ENCODE results near the gene DTD1. TPM values are rescaled to one million over a fixed set of nuclear protein-coding genes. Genes with fewer than 3 reads are reported as not detected.

The DTD1 gene
- total RNA-seq, 6 donors from 2014 or later: 19.9 to 31.2 (median 24.8) TPM

- Histone ChIP-seq H3K4me1 (no peaks in the 10 kb centered on the region), H3K9me3 (no peaks in the 10 kb centered on the region), H3K4me3 (no peak overlapping the region), H3K27ac (no peak overlapping the region), H3K36me3 (peaks cover 0 to 4% (median 0%) of the 10 kb centered on the region in 4 donors), H3K27me3 (no peaks in the 10 kb centered on the region)
- ATAC-seq (ENCODE audit: low FRiP score in 2 of 2): peak in 1 of 2 donors; percentile 32
- TF ChIP-seq POLR2A (IDR thresholded peaks at IDR 0.05) (no peak), CTCF (IDR thresholded peaks at IDR 0.05) (peak in 4 of 6 experiments; percentile 21 to 48 (median 34))
- 83 to 85% methylated on average over 11 of the region's 11 CpGs for WGBS, 2 donors
- peak in 1 of 2 donors; percentile 82 for DNase-seq
These were observed 40.6 kb downstream of the DTD1 start for GRCh38 chr20:18628330-18628920.

- H3K9me3 ChIP-seq: no peaks in the 10 kb centered on the region
- H3K4me1 ChIP-seq: no peaks in the 10 kb centered on the region
- H3K27ac ChIP-seq: no peak overlapping the region
- H3K36me3 ChIP-seq: peaks cover 0 to 4% (median 0%) of the 10 kb centered on the region in 4 donors
- no peaks in the 10 kb centered on the region for H3K27me3 ChIP-seq
- 33 to 34% methylated on average over 7 of the region's 7 CpGs for WGBS, 2 donors
- no peak overlapping the region for H3K4me3 ChIP-seq
- peak; percentile 72 to 91 for ATAC-seq (ENCODE audit: low FRiP score in 2 of 2)
- DNase-seq: peak in 1 of 2 donors; percentile 48
- TF ChIP-seq EP300 (IDR thresholded peaks at IDR 0.05): no peak
- no peak for TF ChIP-seq POLR2A (IDR thresholded peaks at IDR 0.05)
- peak; percentile 47 to 69 (median 66) for TF ChIP-seq CTCF (IDR thresholded peaks at IDR 0.05)
These were observed 44.4 kb downstream of the DTD1 start for GRCh38 chr20:18632196-18632789.

- Histone ChIP-seq H3K4me1 (no peaks in the 10 kb centered on the region), H3K27me3 (no peaks in the 10 kb centered on the region), H3K9me3 (no peaks in the 10 kb centered on the region), H3K27ac (no peak overlapping the region), H3K4me3 (no peak overlapping the region), H3K36me3 (peaks cover 0 to 2% (median 0%) of the 10 kb centered on the region in 4 donors)
- peak in 1 of 2 donors; percentile 32 for ATAC-seq (ENCODE audit: low FRiP score in 2 of 2)
- no peak for DNase-seq
- WGBS, 2 donors: 97 to 100% methylated on average over 2 of the region's 2 CpGs
- TF ChIP-seq CTCF (IDR thresholded peaks at IDR 0.05) (no peak), POLR2AphosphoS5 (IDR thresholded peaks at IDR 0.05) (no peak), POLR2A (IDR thresholded peaks at IDR 0.05) (no peak), EP300 (IDR thresholded peaks at IDR 0.05) (no peak)
These were observed 45.6 kb downstream of the DTD1 start for GRCh38 chr20:18633411-18633810.

- H3K27ac ChIP-seq: no peak overlapping the region
- WGBS, 2 donors: 80 to 82% methylated on average over 5 of the region's 5 CpGs
- DNase-seq (no peak), ATAC-seq (ENCODE audit: low FRiP score in 2 of 2) (no peak)
- peaks cover 0 to 2% (median 0%) of the 10 kb centered on the region in 4 donors for H3K36me3 ChIP-seq
- TF ChIP-seq POLR2AphosphoS5 (IDR thresholded peaks at IDR 0.05): no peak
- no peak for TF ChIP-seq EP300 (IDR thresholded peaks at IDR 0.05)
- no peak for TF ChIP-seq CTCF (IDR thresholded peaks at IDR 0.05)
- no peak for TF ChIP-seq POLR2A (IDR thresholded peaks at IDR 0.05)
- H3K4me3 ChIP-seq: no peak overlapping the region
- H3K9me3 ChIP-seq: no peaks in the 10 kb centered on the region
- H3K27me3 ChIP-seq: no peaks in the 10 kb centered on the region
- no peaks in the 10 kb centered on the region for H3K4me1 ChIP-seq
These were observed 46.6 kb downstream of the DTD1 start for GRCh38 chr20:18634501-18634900.

- no peak for TF ChIP-seq CTCF (IDR thresholded peaks at IDR 0.05)
- TF ChIP-seq POLR2A (IDR thresholded peaks at IDR 0.05): no peak
- no peak for TF ChIP-seq EP300 (IDR thresholded peaks at IDR 0.05)
- TF ChIP-seq POLR2AphosphoS5 (IDR thresholded peaks at IDR 0.05): no peak
- WGBS, 2 donors: 100% methylated on average over 1 of the region's 1 CpG; no CpG with 5 or more reads in 1 of the 2 donors
- ATAC-seq (ENCODE audit: low FRiP score in 2 of 2) (no peak), DNase-seq (no peak)
- Histone ChIP-seq H3K4me3 (no peak overlapping the region), H3K27ac (no peak overlapping the region), H3K36me3 (peaks cover 0 to 2% (median 0%) of the 10 kb centered on the region in 4 donors), H3K9me3 (no peaks in the 10 kb centered on the region), H3K27me3 (no peaks in the 10 kb centered on the region), H3K4me1 (no peaks in the 10 kb centered on the region)
These were observed 47.5 kb downstream of the DTD1 start for GRCh38 chr20:18635380-18635779.

Measured in upper lobe of left lung (tissue), 6 donors.